GM18505 (cell line): ENCODE measurements around the gene TBC1D2B.

ENCODE experiments used
- ATAC-seq: cut with Tn5 transposase; IDR thresholded peaks from one replicate; pipeline ENCODE4 v1.9.1; 2021; ENCODE audit not compliant: unreplicated experiment
- POLR2A ChIP-seq: IDR thresholded peaks from 4 replicates; pipeline ENCODE4 v1.6.1; 2011; ENCODE audit warnings: borderline replicate concordance; ENCODE audit not compliant: insufficient read depth, insufficient read length; ENCODE audit errors: extremely low read depth

The TBC1D2B gene

GRCh38 chr15:78104119-78104479 is 26.6 kb upstream of the TBC1D2B start:
- no peak for ATAC-seq
- no peak for TF ChIP-seq POLR2A

- no peak for ATAC-seq
- peak; percentile 44 for TF ChIP-seq POLR2A
Observed at GRCh38 chr15:78103406-78104118, 26.1 kb upstream of the TBC1D2B start.

DNA sequence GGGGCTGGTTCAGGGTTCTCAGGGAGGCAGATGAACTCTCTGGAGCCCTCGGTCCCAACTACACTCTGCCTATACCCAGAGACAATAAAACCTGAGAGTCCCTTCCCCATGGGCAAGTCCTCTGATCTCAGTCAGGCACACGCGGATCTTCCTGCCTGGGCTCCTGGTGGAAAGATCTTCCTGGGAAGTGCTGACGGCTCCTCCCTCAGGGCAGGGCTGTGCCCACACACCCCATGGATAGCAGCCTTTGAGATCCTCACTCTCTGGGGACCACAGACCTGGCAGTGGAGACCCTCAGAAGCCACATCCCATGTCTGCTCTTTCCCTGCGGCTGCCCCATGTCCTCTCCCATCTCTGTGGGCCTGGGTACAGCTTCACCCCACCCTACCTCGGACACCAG is 25.2 kb upstream of the TBC1D2B start:
- ATAC-seq = no peak
- no peak for TF ChIP-seq POLR2A

DNA sequence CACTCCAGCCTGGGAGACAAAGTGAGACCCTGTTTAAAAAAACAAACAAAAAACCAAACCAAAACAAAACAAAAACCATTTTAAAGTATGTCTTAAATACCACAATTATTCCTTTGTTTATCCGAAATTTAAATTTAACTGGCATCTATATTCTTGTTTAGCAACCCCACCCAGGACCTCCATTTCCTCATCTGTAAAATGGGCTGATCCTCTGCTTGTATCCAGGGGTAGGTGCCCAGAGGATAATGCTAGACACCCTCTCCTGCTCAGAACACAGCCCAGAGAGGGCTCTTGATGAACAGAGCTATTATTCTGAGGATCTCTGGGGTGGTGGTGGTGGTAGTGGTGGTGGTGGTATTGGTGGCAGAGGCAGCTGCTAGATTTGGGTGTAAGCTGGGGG is 24.7 kb upstream of the TBC1D2B start:
- ATAC-seq = no peak
- TF ChIP-seq POLR2A = no peak

DNA sequence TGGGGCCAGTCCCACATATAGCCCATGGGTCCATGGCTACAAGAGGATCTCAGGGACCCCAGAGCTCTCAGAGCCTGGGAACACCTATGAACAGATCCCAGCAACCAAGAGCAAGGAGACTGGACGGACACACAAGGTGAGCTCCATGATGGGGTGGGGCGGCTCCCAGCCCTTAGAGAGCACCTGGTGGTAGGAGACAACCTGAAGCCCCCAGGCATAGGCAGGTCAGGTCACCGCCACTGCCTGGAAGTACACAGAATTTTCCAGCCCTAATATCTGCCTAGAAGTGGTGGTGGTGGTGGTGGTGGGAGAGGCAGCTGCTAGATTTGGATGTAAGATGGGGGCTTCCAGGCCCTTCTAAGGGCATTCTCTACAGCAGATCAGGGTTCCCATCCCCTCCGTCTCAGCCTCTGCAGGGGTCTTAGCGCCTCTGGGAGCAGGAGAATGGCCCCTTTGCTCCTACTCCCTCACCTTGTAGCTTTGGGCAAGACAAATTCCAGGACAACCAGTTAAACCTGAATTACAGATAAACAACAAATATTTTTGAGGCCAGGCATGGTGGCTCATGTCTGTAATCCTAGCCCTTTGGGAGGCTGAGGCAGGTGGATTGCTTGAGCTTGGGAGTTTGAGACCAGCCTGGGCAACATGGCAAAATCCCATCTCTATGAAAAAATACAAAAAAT is 24.1 kb upstream of the TBC1D2B start:
- no peak for TF ChIP-seq POLR2A
- ATAC-seq = no peak

DNA sequence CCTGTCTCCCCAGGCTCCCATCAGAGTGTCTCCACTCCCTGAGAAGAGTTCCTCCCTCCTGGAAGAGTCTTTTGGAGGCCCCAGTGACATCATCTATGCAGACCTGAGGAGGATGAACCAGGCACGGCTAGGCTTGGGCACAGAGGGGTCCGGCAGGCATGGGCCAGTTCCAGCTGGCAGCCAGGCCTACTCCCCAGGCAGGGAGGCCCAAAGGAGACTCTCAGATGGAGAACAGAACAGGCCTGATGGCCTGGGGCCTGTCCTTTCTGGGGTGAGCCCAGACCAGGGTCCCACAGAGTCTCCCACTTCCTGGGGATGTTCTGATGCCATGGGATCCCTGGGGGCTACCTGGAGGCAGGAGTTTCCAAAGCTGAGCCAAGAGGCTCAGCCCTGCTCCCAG is 23.4 kb upstream of the TBC1D2B start:
- TF ChIP-seq POLR2A = no peak
- no peak for ATAC-seq

DNA sequence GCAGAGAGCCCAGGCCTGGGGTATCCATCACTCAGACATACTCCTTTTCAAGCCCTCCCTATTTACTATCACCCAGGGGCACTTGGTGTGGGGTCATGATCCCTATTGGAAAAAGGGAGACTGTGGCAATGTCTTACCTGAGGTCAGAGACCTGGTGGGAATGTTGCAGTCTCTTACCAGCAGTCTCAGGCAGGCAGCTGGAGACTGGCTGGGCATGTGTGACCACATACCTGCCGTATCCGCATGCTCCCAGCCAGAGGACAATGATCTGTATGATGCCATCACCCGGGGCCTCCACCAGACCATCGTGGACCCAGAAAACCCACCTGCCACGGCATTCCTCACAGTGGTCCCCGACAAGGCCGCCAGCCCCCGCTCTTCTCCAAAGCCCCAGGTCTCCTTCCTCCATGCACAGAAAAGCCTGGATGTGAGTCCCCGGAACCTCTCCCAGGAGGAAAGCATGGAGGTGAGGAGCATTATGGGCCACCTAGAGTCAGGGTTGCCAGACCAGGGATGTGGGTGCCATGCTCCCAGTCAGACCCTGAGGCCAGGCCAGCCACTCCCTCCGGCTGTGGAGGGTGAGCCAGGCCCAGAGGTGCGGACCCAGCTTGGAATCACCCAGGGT is 20.7 kb upstream of the TBC1D2B start:
- ATAC-seq = no peak
- no peak for TF ChIP-seq POLR2A

DNA sequence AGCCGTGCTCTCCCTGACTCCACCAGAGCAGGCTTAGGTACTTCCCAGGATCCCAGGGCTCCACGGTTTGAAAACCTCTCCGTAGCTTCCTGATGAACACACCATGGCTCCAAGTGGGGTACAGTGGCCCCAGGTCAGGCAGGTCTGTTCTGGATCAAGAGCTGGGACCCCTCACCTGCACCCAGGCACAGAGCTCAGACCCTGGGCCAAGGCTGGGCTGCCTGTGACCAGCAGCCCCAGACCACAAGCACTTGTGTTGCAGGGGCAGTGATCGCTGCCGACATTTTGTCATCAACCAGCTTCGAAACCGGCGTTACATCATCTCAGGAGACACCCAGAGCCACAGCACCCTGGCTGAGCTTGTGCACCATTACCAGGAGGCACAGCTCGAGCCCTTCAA is 20.2 kb upstream of the TBC1D2B start:
- TF ChIP-seq POLR2A = no peak
- ATAC-seq = no peak

- no peak for TF ChIP-seq POLR2A
- no peak for ATAC-seq
Observed at GRCh38 chr15:78093242-78094020, 15.9 kb upstream of the TBC1D2B start.

- no peak for TF ChIP-seq POLR2A
- ATAC-seq = no peak
Observed at GRCh38 chr15:78092261-78093041, 14.9 kb upstream of the TBC1D2B start, which contains the start of gene SH2D7. Gene SH2D7 (plus strand): TSS chr15:78092561. CDS start chr15:78092585, 24 bp downstream.

- no peak for ATAC-seq
- TF ChIP-seq POLR2A = no peak
Observed at GRCh38 chr15:78090422-78091063, 13.0 kb upstream of the TBC1D2B start.

- ATAC-seq = no peak
Observed at GRCh38 chr15:78088773-78089080, 11.2 kb upstream of the TBC1D2B start.

DNA sequence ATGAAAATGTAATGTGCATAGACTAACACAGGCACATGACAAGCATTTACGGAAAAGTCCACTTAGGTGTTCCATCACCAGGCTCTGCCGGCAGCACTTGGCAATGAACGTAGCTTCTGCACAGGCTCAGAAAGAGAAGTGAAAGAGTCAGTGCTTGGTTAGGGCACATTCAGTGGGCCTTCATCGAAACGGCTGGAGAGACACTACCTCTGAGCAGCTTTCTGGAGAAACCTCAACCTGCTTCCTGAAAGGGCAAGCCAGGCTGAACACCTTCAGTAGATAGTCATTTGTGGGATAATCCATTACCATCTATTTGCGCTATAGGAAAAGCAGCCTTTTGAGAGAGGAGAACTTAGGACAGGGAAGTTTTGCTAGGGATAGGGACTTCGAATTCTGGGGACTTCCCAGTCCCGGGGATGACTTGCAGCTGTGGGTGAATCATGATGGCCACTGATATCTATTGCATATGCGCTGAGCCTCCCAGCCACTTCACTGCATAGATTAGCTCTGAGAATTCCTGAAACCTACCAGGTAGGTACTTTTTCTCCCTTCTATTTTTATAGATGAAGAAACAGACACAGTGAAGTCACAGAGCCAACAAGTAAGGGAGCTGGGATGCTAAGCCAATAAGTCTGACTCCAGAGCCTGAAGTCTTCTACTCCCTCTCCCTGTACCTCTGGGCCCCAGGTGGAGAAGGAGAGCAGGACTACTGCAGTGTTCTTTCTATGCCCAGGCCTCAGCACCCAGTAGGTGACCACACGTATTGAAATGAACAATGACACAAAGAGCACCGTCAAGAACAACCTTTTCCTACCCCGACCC is 10.7 kb upstream of the TBC1D2B start:
- TF ChIP-seq POLR2A = no peak
- no peak for ATAC-seq

More at GRCh38 chr15:78088773-78089080, 11.2 kb upstream of the TBC1D2B start:
- TF ChIP-seq POLR2A = no peak
